OCI-LY3 (cell line): ENCODE measurements around the gene SERGEF.

Experiments used
- H2AFZ ChIP-seq: fragments of 200-600, 300-600 bp; shearing (Covaris generic); 2 replicates; pipeline ENCODE4 v1.6.0; 2014; ENCODE audit warnings: antibody characterized with exemption, low read depth, low read length
- H3K27ac ChIP-seq: fragments of 200-600, 300-600 bp; sonication (generic); 2 replicates; pipeline ENCODE4 v1.5.1; 2014; ENCODE audit warnings: mild to moderate bottlenecking, low read length, moderate library complexity, mixed read lengths
- H3K27me3 ChIP-seq: fragments of 200-600, 300-600 bp; sonication (generic); 2 replicates; pipeline ENCODE4 v1.6.1; 2014; ENCODE audit warnings: low read depth, low read length, mixed read lengths
- H3K36me3 ChIP-seq: fragments of 200-600, 300-600 bp; sonication (generic); replicated peaks from 2 replicates; pipeline ENCODE3; 2014; ENCODE audit warnings: low read depth, low read length, mixed read lengths
- H3K4me1 ChIP-seq: fragments of 300-600, 200-600 bp; sonication (generic); 2 replicates; pipeline ENCODE4 v1.6.1; 2014; ENCODE audit warnings: low read length, mixed read lengths
- H3K4me2 ChIP-seq: fragments of 200-600, 300-600 bp; sonication (generic); 2 replicates; pipeline ENCODE4 v1.6.1; 2014; ENCODE audit warnings: low read length, mixed read lengths
- H3K4me3 ChIP-seq: fragments of 300-600, 200-600 bp; sonication (generic); 2 replicates; pipeline ENCODE4 v1.5.1; 2014; ENCODE audit warnings: antibody characterized with exemption, mild to moderate bottlenecking, low read length, moderate library complexity
- H3K79me2 ChIP-seq: fragments of 300-600, 200-600 bp; shearing (Covaris generic); 2 replicates; pipeline ENCODE4 v1.6.1; 2014; ENCODE audit warnings: mild to moderate bottlenecking, low read length, mixed read lengths
- H3K9ac ChIP-seq: fragments of 300-600, 200-600 bp; shearing (Covaris generic); 2 replicates; pipeline ENCODE4 v1.6.0; 2014; ENCODE audit warnings: mild to moderate bottlenecking, low read length, moderate library complexity
- H3K9me3 ChIP-seq: fragments of 200-600, 300-600 bp; shearing (Covaris generic); 2 replicates; pipeline ENCODE4 v1.6.1; 2014; ENCODE audit warnings: low read length, mixed read lengths; ENCODE audit not compliant: insufficient read depth
- H4K20me1 ChIP-seq: fragments of 200-600, 300-600 bp; sonication (generic); 2 replicates; pipeline ENCODE4 v1.6.1; 2016; ENCODE audit warnings: low read length, mixed read lengths; ENCODE audit not compliant: insufficient read depth
- EZH2phosphoT487 ChIP-seq: fragments of 200-600 bp; shearing (Covaris generic); IDR thresholded peaks from 2 replicates; pipeline ENCODE4 v1.6.1; 2018; ENCODE audit warnings: antibody characterized with exemption, mixed run types, low read depth
- TF ChIP-seq, protein P1 (sequence below): fragments of 200-600, 300-600 bp; sonication (generic); IDR thresholded peaks from 2 replicates; pipeline ENCODE4 v1.5.1; 2014; ENCODE audit warnings: antibody characterized with exemption, low read length, low read depth

SERGEF gene

DNA sequence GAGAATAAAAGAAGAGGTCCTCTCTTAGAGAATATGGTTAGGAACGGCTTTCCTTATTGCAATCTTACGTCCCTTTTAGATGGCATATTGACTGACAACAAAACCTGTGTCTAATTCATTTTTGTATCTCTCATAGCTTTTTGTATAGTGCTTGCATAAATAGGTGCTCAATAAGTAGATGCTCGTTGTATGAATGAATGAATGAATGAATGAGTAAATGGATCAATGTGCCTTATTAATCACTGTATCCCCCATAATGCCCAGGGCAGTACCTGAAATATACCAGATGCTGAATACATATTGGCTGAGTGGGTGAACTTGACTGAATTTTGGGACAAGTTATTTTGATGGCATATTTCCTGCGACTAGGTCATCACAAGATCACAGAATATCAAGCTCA, 97.9 kb downstream of the SERGEF start:
- H2AFZ ChIP-seq = no peak overlapping the region
- H3K4me2 ChIP-seq = no peak overlapping the region
- H3K9me3 ChIP-seq = no peaks in the 10 kb centered on the region
- 0 out of 2 replicates have a peak, but pooled peaks cover 3% of the 10 kb centered on the region for H4K20me1 ChIP-seq
- no peaks in the 10 kb centered on the region for H3K36me3 ChIP-seq
- no peak for TF ChIP-seq EZH2phosphoT487
- TF ChIP-seq, protein P1, sequence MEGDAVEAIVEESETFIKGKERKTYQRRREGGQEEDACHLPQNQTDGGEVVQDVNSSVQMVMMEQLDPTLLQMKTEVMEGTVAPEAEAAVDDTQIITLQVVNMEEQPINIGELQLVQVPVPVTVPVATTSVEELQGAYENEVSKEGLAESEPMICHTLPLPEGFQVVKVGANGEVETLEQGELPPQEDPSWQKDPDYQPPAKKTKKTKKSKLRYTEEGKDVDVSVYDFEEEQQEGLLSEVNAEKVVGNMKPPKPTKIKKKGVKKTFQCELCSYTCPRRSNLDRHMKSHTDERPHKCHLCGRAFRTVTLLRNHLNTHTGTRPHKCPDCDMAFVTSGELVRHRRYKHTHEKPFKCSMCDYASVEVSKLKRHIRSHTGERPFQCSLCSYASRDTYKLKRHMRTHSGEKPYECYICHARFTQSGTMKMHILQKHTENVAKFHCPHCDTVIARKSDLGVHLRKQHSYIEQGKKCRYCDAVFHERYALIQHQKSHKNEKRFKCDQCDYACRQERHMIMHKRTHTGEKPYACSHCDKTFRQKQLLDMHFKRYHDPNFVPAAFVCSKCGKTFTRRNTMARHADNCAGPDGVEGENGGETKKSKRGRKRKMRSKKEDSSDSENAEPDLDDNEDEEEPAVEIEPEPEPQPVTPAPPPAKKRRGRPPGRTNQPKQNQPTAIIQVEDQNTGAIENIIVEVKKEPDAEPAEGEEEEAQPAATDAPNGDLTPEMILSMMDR = no peak
- no peaks in the 10 kb centered on the region for H3K27me3 ChIP-seq
- no peaks in the 10 kb centered on the region for H3K79me2 ChIP-seq
- H3K9ac ChIP-seq = no peak overlapping the region
- H3K4me1 ChIP-seq = no peaks in the 10 kb centered on the region
- H3K4me3 ChIP-seq = no peak overlapping the region
- no peak overlapping the region for H3K27ac ChIP-seq

DNA sequence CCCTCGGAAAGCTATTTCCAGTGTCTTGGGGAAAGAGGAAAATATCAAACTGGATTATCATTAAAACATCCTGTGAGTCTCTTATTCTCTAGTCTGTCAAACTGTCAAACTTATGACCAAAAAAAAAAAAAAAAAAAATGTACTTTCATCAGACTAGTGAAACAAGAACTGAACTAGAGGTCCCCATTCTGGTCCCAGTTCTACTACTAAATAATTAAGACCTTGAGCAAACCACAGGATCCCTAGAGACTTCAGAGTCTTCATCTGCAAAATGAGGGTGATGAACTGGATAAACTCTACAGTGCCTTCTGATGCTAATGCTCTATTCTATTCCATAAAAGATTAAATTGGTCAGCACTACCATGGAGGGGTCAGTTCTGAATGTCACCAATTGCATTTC, 105.8 kb downstream of the SERGEF start:
- H3K9me3 ChIP-seq = no peaks in the 10 kb centered on the region
- H3K4me3 ChIP-seq = no peak overlapping the region
- no peak for TF ChIP-seq EZH2phosphoT487
- TF ChIP-seq, protein P1 = no peak
- peaks cover 48% of the 10 kb centered on the region; the same call in 1 of the 2 replicates for H4K20me1 ChIP-seq
- peaks cover 30% of the 10 kb centered on the region for H3K4me1 ChIP-seq
- H2AFZ ChIP-seq = no peak overlapping the region
- no peaks in the 10 kb centered on the region for H3K36me3 ChIP-seq
- H3K27me3 ChIP-seq = peaks cover 18% of the 10 kb centered on the region; the same call in 1 of the 2 replicates
- H3K4me2 ChIP-seq = peak overlapping the region; percentile 41
- H3K79me2 ChIP-seq = no peaks in the 10 kb centered on the region
- H3K27ac ChIP-seq = no peak overlapping the region
- no peak overlapping the region for H3K9ac ChIP-seq

DNA sequence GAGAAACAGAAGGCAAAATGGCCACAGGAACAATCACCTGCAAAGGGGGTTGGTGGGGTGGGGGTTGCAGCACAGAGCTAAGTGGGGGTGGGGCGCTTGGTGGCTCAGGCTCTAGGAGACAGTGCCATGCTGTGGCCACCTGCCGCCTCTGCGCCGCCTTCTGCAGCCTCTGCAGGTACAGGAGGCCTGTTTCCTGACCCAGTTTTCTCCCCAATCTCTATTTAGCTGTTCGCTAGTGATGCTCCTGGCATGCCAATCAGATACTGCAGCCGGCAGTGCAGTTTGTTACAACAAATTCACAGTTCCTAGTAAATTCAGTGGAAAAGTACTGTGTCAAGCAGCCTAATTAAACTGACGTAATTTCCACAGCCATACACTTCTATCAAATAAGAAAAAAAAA, 106.4 kb downstream of the SERGEF start:
- Histone ChIP-seq H2AFZ (no peak overlapping the region), H3K27ac (no peak overlapping the region), H3K27me3 (peaks cover 18% of the 10 kb centered on the region; the same call in 1 of the 2 replicates), H3K79me2 (no peaks in the 10 kb centered on the region), H3K9ac (no peak overlapping the region), H3K4me2 (peak overlapping the region; percentile 41), H4K20me1 (peaks cover 48% of the 10 kb centered on the region; the same call in 1 of the 2 replicates), H3K9me3 (no peaks in the 10 kb centered on the region), H3K4me1 (peaks cover 30% of the 10 kb centered on the region), H3K4me3 (no peak overlapping the region), H3K36me3 (no peaks in the 10 kb centered on the region)
- TF ChIP-seq, protein P1 = peak; percentile 42
- TF ChIP-seq EZH2phosphoT487 = no peak

DNA sequence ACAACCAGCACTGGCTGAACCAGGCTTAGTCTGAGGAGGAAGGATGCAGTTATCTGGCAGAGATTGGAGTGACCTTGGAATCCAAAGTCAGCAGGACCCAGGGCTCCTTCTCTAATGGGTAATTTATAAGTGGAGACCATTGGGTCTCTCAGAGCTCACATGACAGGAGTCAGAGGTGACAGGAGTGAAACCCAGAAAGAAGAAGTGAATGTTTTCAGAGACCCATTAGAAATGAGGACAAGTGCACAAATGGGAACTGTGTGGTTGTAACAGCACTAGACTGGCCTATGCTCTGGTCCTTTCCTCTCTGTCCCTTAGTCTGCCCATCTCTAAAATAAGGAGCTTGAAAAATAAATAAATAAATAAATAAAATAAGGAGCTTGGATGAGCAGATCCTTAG, 107.4 kb downstream of the SERGEF start:
- Histone ChIP-seq H3K4me2 (peak overlapping the region; percentile 46), H3K4me3 (no peak overlapping the region), H3K9ac (no peak overlapping the region), H3K27me3 (peaks cover 18% of the 10 kb centered on the region; the same call in 1 of the 2 replicates), H2AFZ (no peak overlapping the region), H3K27ac (no peak overlapping the region), H3K79me2 (no peaks in the 10 kb centered on the region), H3K4me1 (peaks cover 30% of the 10 kb centered on the region), H3K36me3 (no peaks in the 10 kb centered on the region), H3K9me3 (no peaks in the 10 kb centered on the region), H4K20me1 (peaks cover 45% of the 10 kb centered on the region; the same call in 1 of the 2 replicates)
- TF ChIP-seq, protein P1 = no peak
- TF ChIP-seq EZH2phosphoT487 = no peak
